NCI-H128 (cell line): ENCODE data around the gene ZNF366.
"Not testable (repeated sequence)": the region's sequence is repeated elsewhere in the genome, so short reads cannot be mapped to it uniquely, and the experiment has no call there.

Source experiments
- DNase-seq: peaks from one replicate; lab custom pipeline; 2025; ENCODE audit not compliant: unreplicated experiment; lab: John Stamatoyannopoulos, UW

ZNF366 gene

GRCh38 chr5:72410688-72411295, 96.4 kb downstream of the ZNF366 start:
- DNase-seq = no peak

- DNase-seq = no peak
Observed at GRCh38 chr5:72408603-72409002, 98.6 kb downstream of the ZNF366 start.

- no peak for DNase-seq
Observed at GRCh38 chr5:72408127-72408526, 99.1 kb downstream of the ZNF366 start.

DNA sequence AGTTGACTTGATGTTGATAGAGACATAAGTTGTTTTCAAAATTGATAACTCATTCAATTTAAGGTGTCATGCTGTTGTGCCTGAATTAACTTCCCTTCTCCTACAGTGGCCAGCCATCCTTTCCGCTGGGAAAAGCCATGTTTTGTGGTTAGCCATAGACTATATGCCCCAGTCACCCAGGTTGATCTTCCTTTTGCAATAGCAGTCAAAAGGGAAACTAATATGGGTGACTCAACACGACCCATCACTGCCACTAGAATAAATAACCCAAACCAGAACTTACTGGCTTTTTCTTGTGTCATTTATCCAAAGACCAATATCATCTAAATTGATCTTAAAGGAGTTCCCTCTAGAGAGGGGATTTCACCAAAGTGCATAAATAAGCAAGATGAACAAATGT, 99.7 kb downstream of the ZNF366 start:
- no peak for DNase-seq

DNA sequence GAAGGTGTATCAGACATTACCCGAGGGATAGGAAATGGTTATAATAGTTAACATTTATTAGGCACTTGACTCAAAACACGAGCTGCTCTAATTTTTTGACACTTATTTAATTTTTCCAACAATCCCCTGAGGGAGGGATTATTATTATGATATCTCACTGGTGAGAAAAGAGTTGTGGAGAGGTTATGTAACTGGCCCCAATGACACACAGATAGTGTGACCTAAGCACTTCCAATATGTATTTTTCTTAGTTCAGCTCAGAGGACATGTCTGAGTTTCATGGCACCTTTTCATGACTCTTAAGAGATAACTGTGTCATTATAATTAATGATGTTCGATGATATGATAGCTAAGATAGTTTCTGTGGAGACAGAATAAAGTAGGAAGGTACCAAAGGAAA, 100.1 kb downstream of the ZNF366 start:
- DNase-seq = no peak

GRCh38 chr5:72404771-72405170, 102.4 kb downstream of the ZNF366 start:
- not testable (repeated sequence) for DNase-seq

DNA sequence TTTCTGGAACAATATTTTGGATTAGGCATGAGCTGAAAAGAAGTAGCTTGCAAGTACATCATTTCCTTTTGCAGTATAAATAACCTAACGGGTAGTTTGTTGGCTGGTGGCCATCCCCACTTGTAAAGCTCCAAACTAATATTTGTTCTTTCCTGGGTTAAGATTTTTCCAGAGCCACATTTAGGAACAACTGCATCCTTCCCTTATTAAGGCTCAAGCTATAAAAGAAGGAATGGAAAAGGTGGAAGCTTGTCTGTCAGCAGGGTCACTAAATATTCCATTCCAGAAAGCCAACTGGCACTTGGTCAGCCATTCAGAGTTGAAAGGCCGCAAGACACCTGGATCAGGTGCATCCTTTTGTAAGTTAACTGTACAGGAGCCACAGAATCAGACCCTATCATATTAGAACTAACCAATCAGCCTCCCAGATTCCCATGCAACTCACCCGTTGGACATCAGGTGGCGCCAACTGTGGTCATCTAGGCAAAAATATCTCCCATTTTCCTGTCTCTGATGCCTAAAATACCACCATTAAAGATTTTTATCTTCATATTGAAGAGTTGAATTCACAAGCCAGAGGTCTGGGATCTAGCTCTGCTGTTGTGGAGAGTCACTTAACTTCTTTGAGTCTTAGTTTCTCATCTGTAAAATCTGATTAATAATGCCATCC, 104.1 kb downstream of the ZNF366 start:
- no peak for DNase-seq

DNA sequence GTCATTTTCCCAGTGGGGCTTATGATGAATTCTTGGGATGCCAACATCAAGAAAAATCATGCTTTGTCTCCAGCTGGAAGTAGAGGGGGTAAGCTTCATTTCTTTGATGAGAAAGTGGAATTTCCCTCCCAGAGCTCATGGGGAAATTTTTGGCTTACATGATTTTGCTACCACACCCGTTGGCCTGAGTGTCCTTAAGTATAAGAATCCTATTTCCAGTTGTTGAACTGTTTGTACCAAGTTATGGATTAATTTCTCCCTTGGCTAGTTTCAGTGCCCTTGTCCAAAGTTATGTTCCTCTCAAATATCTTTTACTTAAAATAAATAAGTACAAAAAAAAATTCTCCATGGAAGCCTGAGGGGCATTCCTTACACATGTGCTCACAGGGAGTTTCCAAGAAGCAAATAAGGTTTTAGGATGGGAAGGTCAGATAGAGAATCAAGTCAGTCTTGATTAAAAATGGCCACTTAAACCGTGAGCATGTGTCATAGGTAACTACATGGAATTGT, 104.8 kb downstream of the ZNF366 start:
- no peak for DNase-seq

GRCh38 chr5:72400950-72401349, 106.3 kb downstream of the ZNF366 start:
- DNase-seq = no peak

- DNase-seq = no peak
Observed at GRCh38 chr5:72397836-72398235, 109.4 kb downstream of the ZNF366 start.

DNA sequence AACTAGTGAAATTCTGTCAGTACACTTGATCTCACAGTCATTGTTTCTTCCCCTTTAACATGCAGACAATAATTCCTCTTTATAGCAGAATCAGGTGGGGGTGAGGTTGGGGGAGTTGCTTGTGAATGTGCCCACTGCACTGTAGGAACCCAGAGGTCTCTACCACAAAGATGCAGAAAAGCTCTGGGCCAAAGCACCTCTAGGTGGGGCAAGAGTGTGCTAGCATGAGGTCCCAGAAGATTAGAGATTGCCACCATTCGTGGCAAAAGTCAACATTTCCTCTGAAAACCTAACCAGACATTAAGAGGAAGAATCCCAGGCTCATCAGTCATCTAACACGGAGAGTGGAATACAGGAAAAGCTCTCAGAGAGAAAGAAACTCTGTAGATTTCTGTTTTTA, 112.5 kb downstream of the ZNF366 start:
- no peak for DNase-seq

GRCh38 chr5:72393052-72393451, 114.2 kb downstream of the ZNF366 start:
- no peak for DNase-seq
